ENCODE measurements around the gene CD28. TPM values are rescaled to one million over a fixed set of nuclear protein-coding genes. Genes with fewer than 3 reads are reported as not detected.

Gene CD28
- total and polyA plus RNA-seq, 2 donors (not counting 3 experiments of a cell fraction or from before 2014, with no cell fraction given), result 0.15 TPM; not detected in 1

GRCh38 chr2:203704430-203704829, 2.0 kb upstream of the CD28 start:
- Histone ChIP-seq H3K9ac (replicated peaks; ENCODE audit: extremely low read depth, insufficient read depth, low read length) (no peak overlapping the region), H3K36me3 (ENCODE audit: control insufficient read depth in 2 of 2, extremely low read depth in 1 of 2, insufficient read depth in 2 of 2, low read length in 2 of 2) (no peaks in the 10 kb centered on the region), H3K79me2 (ENCODE audit: control insufficient read depth, insufficient read depth, low read length) (no peaks in the 10 kb centered on the region), H3K4me3 (replicated peaks in 1 of 3; ENCODE audit: insufficient read depth in 1 of 3, low read depth in 1 of 3, low read length in 3 of 3) (no peak overlapping the region), H3K9me1 (replicated peaks; ENCODE audit: control insufficient read depth, extremely low read depth, insufficient read depth, low read length) (no peaks in the 10 kb centered on the region), H2AFZ (ENCODE audit: low read depth, low read length) (no peak overlapping the region), H4K20me1 (replicated peaks; ENCODE audit: control insufficient read depth, extremely low read depth, insufficient read depth, low read length) (no peaks in the 10 kb centered on the region), H3K27me3 (ENCODE audit: control insufficient read depth in 2 of 2, insufficient read depth in 2 of 2, low read length in 2 of 2) (no peaks in the 10 kb centered on the region), H3K4me2 (ENCODE audit: insufficient read depth, low read length) (no peak overlapping the region), H3K4me1 (ENCODE audit: control insufficient read depth, extremely low read depth, insufficient read depth, low read length) (no peaks in the 10 kb centered on the region), H3K27ac (ENCODE audit: insufficient read depth, low read depth, low read length) (no peak overlapping the region), H3K9me3 (replicated peaks; ENCODE audit: control insufficient read depth, insufficient read depth, low read length) (no peaks in the 10 kb centered on the region)
- DNase-seq (ENCODE audit: low read depth, low spot score) (no peak), FAIRE-seq (no peak)
- ChIA-PET POLR2A (no interaction called here), CTCF (no interaction called here)
- dilution Hi-C loops (cut with MboI; ENCODE audit: extremely low pct_ligation_motif_present, low sequenced_read_pairs) (no loop called here), intact Hi-C loops (cut with micrococcal nuclease) (no loop called here)
- BruUV-seq (replicated peaks), result no TSS peak
- TF ChIP-seq POLR2AphosphoS5 (IDR thresholded peaks at IDR 0.05; ENCODE audit: insufficient read depth, low read depth, low read length), result no peak
- TF ChIP-seq POLR2A (IDR thresholded peaks at IDR 0.05; ENCODE audit: low read depth, low read length), result no peak
- no peak for TF ChIP-seq JUN (IDR thresholded peaks at IDR 0.05; ENCODE audit: borderline replicate concordance, insufficient read depth, insufficient read length, low read depth)
- TF ChIP-seq FOS (IDR thresholded peaks at IDR 0.05; ENCODE audit: borderline replicate concordance, insufficient read depth, low read length), result no peak
- TF ChIP-seq EZH2 (IDR thresholded peaks at IDR 0.05; ENCODE audit: borderline replicate concordance, low read depth, low read length, severe bottlenecking), result no peak
- no peak for TF ChIP-seq MYC (IDR thresholded peaks at IDR 0.05; ENCODE audit: low read depth, low read length)
- TF ChIP-seq, protein P1, sequence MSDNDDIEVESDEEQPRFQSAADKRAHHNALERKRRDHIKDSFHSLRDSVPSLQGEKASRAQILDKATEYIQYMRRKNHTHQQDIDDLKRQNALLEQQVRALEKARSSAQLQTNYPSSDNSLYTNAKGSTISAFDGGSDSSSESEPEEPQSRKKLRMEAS (IDR thresholded peaks at IDR 0.05; ENCODE audit: insufficient read depth, insufficient read length), result no peak
- TF ChIP-seq CTCF (IDR thresholded peaks at IDR 0.05; ENCODE audit: extremely low read depth in 1 of 2, insufficient read depth in 1 of 2, low read depth in 1 of 2, low read length in 2 of 2), result no peak
- TF ChIP-seq GATA2 (IDR thresholded peaks at IDR 0.05; ENCODE audit: insufficient read depth, insufficient read length, low read depth, low read length), result no peak
